SK-N-MC (cell line): ENCODE measurements around the gene CCNA2.

Experiments used
- DNase-seq: peaks from one replicate; pipeline ENCODE4 v3.0.0-alpha.2; 2011; ENCODE audit warnings: low read depth, low spot score
- H3K27ac ChIP-seq: fragments of 200-600 bp; sonication (generic); 2 replicates; pipeline ENCODE4 v1.5.1; 2016; ENCODE audit warnings: mixed run types
- H3K36me3 ChIP-seq: fragments of 200-600 bp; sonication (generic); 2 replicates; pipeline ENCODE4 v1.6.1; 2017; ENCODE audit warnings: antibody characterized with exemption, low read length, mixed read lengths; ENCODE audit not compliant: insufficient read depth
- H3K4me3 ChIP-seq: fragments of 200-600 bp; sonication (generic); 2 replicates; pipeline ENCODE4 v1.5.1; 2016
- H3K9ac ChIP-seq: fragments of 200-600 bp; sonication (generic); 2 replicates; pipeline ENCODE4 v1.8.0; 2017; ENCODE audit warnings: mixed run types, mixed read lengths; ENCODE audit not compliant: insufficient read length
- H3K9me3 ChIP-seq: fragments of 200-600 bp; sonication (generic); 2 replicates; pipeline ENCODE4 v1.6.1; 2017; ENCODE audit warnings: low read depth, mild to moderate bottlenecking, antibody characterized with exemption, low read length, moderate library complexity, mixed read lengths
- EZH2 ChIP-seq: fragments of 200-600 bp; sonication (generic); IDR thresholded peaks from one replicate; pipeline ENCODE4 v1.6.1; 2017; ENCODE audit warnings: antibody characterized with exemption
- FOXP2 ChIP-seq: optimal IDR thresholded peaks from 2 replicates; pipeline ENCODE3; 2011; ENCODE audit warnings: mild to moderate bottlenecking, moderate library complexity; ENCODE audit not compliant: insufficient read depth; ENCODE audit errors: extremely low read length, control extremely low read depth
- POLR2AphosphoS5 ChIP-seq: IDR thresholded peaks from 2 replicates; pipeline ENCODE4 v1.6.1; 2012; ENCODE audit warnings: mild to moderate bottlenecking, low read depth, low read length, borderline replicate concordance

The CCNA2 gene

GRCh38 chr4:121823505-121824170 lies at the start of gene CCNA2:
Gene CCNA2, minus strand, starts transcription at chr4:121823883. Its CDS starts 255 bp downstream, at chr4:121823628.
- Histone ChIP-seq H3K27ac (peak within 1 kb of the TSS; percentile 63), H3K36me3 (peaks cover 39% of the 10 kb centered on the region), H3K9ac (peak within 1 kb of the TSS; percentile 87), H3K4me3 (peak within 1 kb of the TSS; percentile 89), H3K9me3 (no peaks in the 10 kb centered on the region)
- TF ChIP-seq POLR2AphosphoS5 (peak; percentile 93), EZH2 (no peak), FOXP2 (no peak)
- DNase-seq: peak; percentile 95

GRCh38 chr4:121869841-121870822 lies 46.4 kb upstream of the CCNA2 start, which contains the start of gene BBS7:
Gene BBS7, minus strand, starts transcription at chr4:121870474. Its CDS starts 161 bp downstream, at chr4:121870313.
- H3K9ac ChIP-seq: peak within 1 kb of the TSS; percentile 88

GRCh38 chr4:121863799-121864198 lies 40.1 kb upstream of the CCNA2 start:
- peaks cover 42% of the 10 kb centered on the region for H3K36me3 ChIP-seq
- H3K4me3 ChIP-seq: no peak overlapping the region
- no peak overlapping the region for H3K9ac ChIP-seq
- no peak for DNase-seq
- no peak overlapping the region for H3K27ac ChIP-seq
- TF ChIP-seq FOXP2 (no peak), POLR2AphosphoS5 (no peak), EZH2 (no peak)
- H3K9me3 ChIP-seq: 0 out of 2 replicates have a peak, but pooled peaks cover 5% of the 10 kb centered on the region

More at GRCh38 chr4:121869841-121870822, 46.4 kb upstream of the CCNA2 start, which contains the start of gene BBS7:
- Histone ChIP-seq H3K36me3 (peaks cover 24% of the 10 kb centered on the region), H3K27ac (0 out of 2 replicates have a peak within 1 kb of the TSS, but pooled peaks have one; percentile 44), H3K4me3 (peak within 1 kb of the TSS; percentile 97), H3K9me3 (0 out of 2 replicates have a peak, but pooled peaks cover 5% of the 10 kb centered on the region)
- DNase-seq: peak; percentile 82
- TF ChIP-seq FOXP2 (no peak), POLR2AphosphoS5 (peak; percentile 97), EZH2 (no peak)

GRCh38 chr4:121861426-121861825 lies 37.7 kb upstream of the CCNA2 start:
- Histone ChIP-seq H3K9me3 (no peaks in the 10 kb centered on the region), H3K9ac (no peak overlapping the region), H3K36me3 (peaks cover 34% of the 10 kb centered on the region), H3K27ac (no peak overlapping the region), H3K4me3 (no peak overlapping the region)
- TF ChIP-seq FOXP2 (no peak), EZH2 (no peak), POLR2AphosphoS5 (no peak)
- DNase-seq: no peak

GRCh38 chr4:121860121-121860520 lies 36.4 kb upstream of the CCNA2 start:
- Histone ChIP-seq H3K4me3 (no peak overlapping the region), H3K36me3 (peaks cover 24% of the 10 kb centered on the region), H3K27ac (no peak overlapping the region), H3K9ac (no peak overlapping the region), H3K9me3 (no peaks in the 10 kb centered on the region)
- DNase-seq: no peak
- TF ChIP-seq FOXP2: no peak
- no peak for TF ChIP-seq POLR2AphosphoS5
- TF ChIP-seq EZH2: no peak

GRCh38 chr4:121851354-121851753 lies 27.7 kb upstream of the CCNA2 start:
- Histone ChIP-seq H3K9ac (no peak overlapping the region), H3K9me3 (no peaks in the 10 kb centered on the region), H3K4me3 (no peak overlapping the region), H3K27ac (no peak overlapping the region), H3K36me3 (peaks cover 6% of the 10 kb centered on the region)
- TF ChIP-seq EZH2 (no peak), POLR2AphosphoS5 (no peak), FOXP2 (no peak)
- no peak for DNase-seq

- H3K27ac ChIP-seq: no peak overlapping the region
- no peak overlapping the region for H3K4me3 ChIP-seq
- TF ChIP-seq POLR2AphosphoS5 (no peak), FOXP2 (no peak), EZH2 (no peak)
- H3K36me3 ChIP-seq: peaks cover 26% of the 10 kb centered on the region
- no peaks in the 10 kb centered on the region for H3K9me3 ChIP-seq
- no peak overlapping the region for H3K9ac ChIP-seq
- no peak for DNase-seq
Measured at GRCh38 chr4:121846662-121847061, 23.0 kb upstream of the CCNA2 start.

GRCh38 chr4:121842862-121843261 lies 19.2 kb upstream of the CCNA2 start:
- Histone ChIP-seq H3K9me3 (no peaks in the 10 kb centered on the region), H3K27ac (no peak overlapping the region), H3K36me3 (peaks cover 35% of the 10 kb centered on the region), H3K9ac (no peak overlapping the region), H3K4me3 (no peak overlapping the region)
- DNase-seq: no peak
- TF ChIP-seq FOXP2: no peak

GRCh38 chr4:121838136-121838535 lies 14.5 kb upstream of the CCNA2 start:
- Histone ChIP-seq H3K36me3 (peaks cover 32% of the 10 kb centered on the region), H3K4me3 (no peak overlapping the region), H3K27ac (no peak overlapping the region), H3K9me3 (no peaks in the 10 kb centered on the region), H3K9ac (no peak overlapping the region)
- TF ChIP-seq POLR2AphosphoS5: no peak
- no peak for TF ChIP-seq FOXP2
- no peak for TF ChIP-seq EZH2
- no peak for DNase-seq
